ENCODE measurements around the gene TXNDC17. TPM values are rescaled to one million over a fixed set of nuclear protein-coding genes. Genes with fewer than 3 reads are reported as not detected.

The TXNDC17 gene
- total and polyA plus RNA-seq, 2 of the 8 experiments (the other 6 are each of a cell fraction or from before 2014, with no cell fraction given), result 182 to 410 TPM

GRCh38 chr17:6633263-6633662, 7.6 kb upstream of the TXNDC17 start:
- ChIA-PET POLR2A (ENCODE audit: partially characterized antibody) (no interaction called here), CTCF (ENCODE audit: partially characterized antibody) (interaction anchor here (0.7 kb wide), 1 partner anchor 297 kb away, joined by 4 read pairs; no protein-coding TSS in a partner anchor)
- H3K18ac ChIP-seq (ENCODE audit: extremely low read depth, low read length), result no peak overlapping the region
- no peak overlapping the region for H4K5ac ChIP-seq (ENCODE audit: insufficient read length, low read depth, low read length)
- H3K4me2 ChIP-seq (ENCODE audit: insufficient read depth in 1 of 2, low read depth in 2 of 2, low read length in 2 of 2), result no peak overlapping the region
- no peaks in the 10 kb centered on the region for H3K23me2 ChIP-seq (ENCODE audit: low read depth, low read length)
- H4K91ac ChIP-seq (replicated peaks; ENCODE audit: insufficient read length, low read length), result no peak overlapping the region
- no peak overlapping the region for H2BK15ac ChIP-seq (ENCODE audit: low read length)
- H3K14ac ChIP-seq (ENCODE audit: insufficient read length), result no peak overlapping the region
- H2BK120ac ChIP-seq (replicated peaks; ENCODE audit: low read depth, low read length), result no peak overlapping the region
- no peaks in the 10 kb centered on the region for H3K4me1 ChIP-seq (replicated peaks in 1 of 4; ENCODE audit: control insufficient read depth in 3 of 4, insufficient read depth in 4 of 4, low read length in 3 of 4)
- FAIRE-seq (no peak), DNase-seq (ENCODE audit: low read depth in 1 of 2, low spot score in 2 of 2) (no peak)
- H4K20me1 ChIP-seq (replicated peaks in 1 of 2; ENCODE audit: control insufficient read depth in 1 of 2, insufficient read depth in 2 of 2, low read length in 2 of 2), result peaks cover 0 to 3% of the 10 kb centered on the region in 2 experiments
- H3K4ac ChIP-seq (replicated peaks; ENCODE audit: insufficient read length, low read depth, low read length), result no peak overlapping the region
- no peak overlapping the region for H2AK5ac ChIP-seq (ENCODE audit: low read depth, low read length)
- peaks cover 13 to 29% (median 25%) of the 10 kb centered on the region in 4 experiments; a peak in 7 of 8 replicates for H3K36me3 ChIP-seq (ENCODE audit: control insufficient read depth in 2 of 4, insufficient read depth in 4 of 4, low read length in 3 of 4)
- H3K9ac ChIP-seq (replicated peaks in 1 of 4; ENCODE audit: extremely low read depth in 1 of 4, low read depth in 3 of 4, low read length in 3 of 4), result no peak overlapping the region
- no peak overlapping the region for H2BK5ac ChIP-seq (ENCODE audit: low read depth, low read length)
- H3K9me3 ChIP-seq (ENCODE audit: insufficient read depth in 2 of 2, low read depth in 1 of 2, low read length in 1 of 2), result no peaks in the 10 kb centered on the region
- H3K27ac ChIP-seq (ENCODE audit: low read depth, low read length), result no peak overlapping the region
- no peak overlapping the region for H2BK12ac ChIP-seq (ENCODE audit: low read depth, low read length)
- no peak overlapping the region for H2AFZ ChIP-seq (ENCODE audit: low read length)
- WGBS, 2 experiments (ENCODE audit: extremely low coverage in 1 of 2, insufficient coverage in 1 of 2, insufficient read length in 1 of 2, insufficient replicate concordance in 2 of 2, low coverage in 1 of 2, low lambda C conversion rate in 2 of 2, missing lambda C conversion rate in 1 of 2), result 87% methylated on average over 3 of the region's 3 CpGs; no CpG with 5 or more reads in 1 of the 2 experiments
- H2BK20ac ChIP-seq (ENCODE audit: low read length), result no peak overlapping the region
- H4K8ac ChIP-seq (ENCODE audit: extremely low read depth, insufficient read depth, low read length), result no peak overlapping the region
- TF ChIP-seq PHF8 (conservative IDR thresholded peaks at IDR 0.05; ENCODE audit: low read depth, low read length) (no peak), BACH1 (IDR thresholded peaks at IDR 0.05; ENCODE audit: low read length) (peak; percentile 8; the same call in 1 of the 2 replicates), HDAC2 (IDR thresholded peaks at IDR 0.05; ENCODE audit: borderline replicate concordance in 1 of 2, low read depth in 2 of 2, low read length in 2 of 2) (no peak), CEBPB (IDR thresholded peaks at IDR 0.05; ENCODE audit: low read depth, low read length) (no peak), YY1 (IDR thresholded peaks at IDR 0.05; ENCODE audit: low read depth, low read length) (no peak), SP2 (IDR thresholded peaks at IDR 0.05; ENCODE audit: low read length) (no peak)
- H3K79me2 ChIP-seq (ENCODE audit: control insufficient read depth in 1 of 2, insufficient read depth in 2 of 2, low read length in 2 of 2), result 0 out of 4 replicates have a peak, but pooled peaks cover 0 to 7% of the 10 kb centered on the region in 2 experiments
- no peak overlapping the region for H3K4me3 ChIP-seq (ENCODE audit: extremely low read depth in 1 of 4, insufficient read depth in 2 of 4, low read depth in 3 of 4, low read length in 4 of 4)
- no peak overlapping the region for H3K23ac ChIP-seq (ENCODE audit: insufficient read length)
- no peak overlapping the region for H3K56ac ChIP-seq (replicated peaks; ENCODE audit: insufficient read length, low read depth, low read length)
- H3K27me3 ChIP-seq (replicated peaks in 1 of 4; ENCODE audit: control insufficient read depth in 3 of 4, extremely low read depth in 1 of 4, insufficient read depth in 3 of 4, low read length in 3 of 4), result no peaks in the 10 kb centered on the region
- H3K79me1 ChIP-seq (ENCODE audit: low read depth, low read length), result 0 out of 2 replicates have a peak, but pooled peaks cover 4% of the 10 kb centered on the region
